HEK293 (cell line): ENCODE measurements around the gene CCND1.

Experiments used
- CTCF ChIA-PET: fragments of 350-600 bp; formaldehyde crosslinking; extraction: SDS; loops from one replicate; lab custom pipeline; 2021; ENCODE audit warnings: antibody characterized with exemption; lab: Yijun Ruan, JAX
- POLR2A ChIA-PET: fragments of 300-600 bp; formaldehyde crosslinking; extraction: SDS; loops from one replicate; lab custom pipeline; 2020; ENCODE audit warnings: antibody characterized with exemption, inconsistent platforms; lab: Yijun Ruan, JAX
- H3K27ac ChIP-seq: fragments of 200-500 bp; sonication (Bioruptor generic); 2 replicates; pipeline ENCODE4 v1.5.1; 2014; ENCODE audit warnings: low read depth, low read length, control low read depth, inconsistent platforms; ENCODE audit errors: extremely low read depth
- H3K36me3 ChIP-seq, 2 experiments: fragments of 200-500 bp in 1 of 2; sonication (Bioruptor generic) in 1 of 2; 1 replicate in 1 of 2; 2 replicates in 1 of 2; pipeline ENCODE4 v1.5.1; 2014 to 2017; ENCODE audit warnings: inconsistent platforms in 2 of 2, low read length in 2 of 2; ENCODE audit not compliant: control insufficient read depth in 2 of 2, insufficient read depth in 1 of 2
- H3K4me1 ChIP-seq: fragments of 200-500 bp; sonication (Bioruptor generic); 2 replicates; pipeline ENCODE4 v1.5.1; 2014; ENCODE audit warnings: mild to moderate bottlenecking, low read length, inconsistent platforms; ENCODE audit not compliant: control insufficient read depth, insufficient read depth
- H3K4me3 ChIP-seq: 2 replicates; pipeline ENCODE4 v1.5.1; 2011; ENCODE audit warnings: low read depth, mild to moderate bottlenecking, control low read depth, low read length, moderate library complexity
- H3K9me3 ChIP-seq: fragments of 200-500 bp; sonication (Bioruptor generic); 2 replicates; pipeline ENCODE4 v1.5.1; 2014; ENCODE audit warnings: low read depth, low read length, inconsistent platforms; ENCODE audit not compliant: control insufficient read depth, insufficient read depth
- GFI1B ChIP-seq: fragments of 450-650 bp; formaldehyde crosslinking; IDR thresholded peaks from 2 replicates; pipeline ENCODE4 v1.5.1; 2016; ENCODE audit warnings: missing biosample characterization, missing genetic modification characterization
- GLI2 ChIP-seq: fragments of 450-650 bp; formaldehyde crosslinking; IDR thresholded peaks from 2 replicates; pipeline ENCODE4; 2017; ENCODE audit warnings: missing biosample characterization, missing genetic modification characterization, low read depth, borderline replicate concordance
- HIC1 ChIP-seq: fragments of 450-650 bp; formaldehyde crosslinking; IDR thresholded peaks from 2 replicates; pipeline ENCODE4 v1.5.1; 2016; ENCODE audit warnings: missing biosample characterization, missing genetic modification characterization
- IKZF3 ChIP-seq: fragments of 450-650 bp; IDR thresholded peaks from 2 replicates; pipeline ENCODE4 v1.5.0; 2018; ENCODE audit warnings: missing biosample characterization, mild to moderate bottlenecking, missing genetic modification characterization, moderate library complexity
- KLF1 ChIP-seq: fragments of 450-650 bp; formaldehyde crosslinking; IDR thresholded peaks from 2 replicates; pipeline ENCODE4 v1.5.1; 2016; ENCODE audit warnings: missing biosample characterization, missing genetic modification characterization
- KLF10 ChIP-seq: fragments of 450-650 bp; IDR thresholded peaks from 2 replicates; pipeline ENCODE4 v1.5.1; 2018; ENCODE audit warnings: missing biosample characterization, mild to moderate bottlenecking, missing genetic modification characterization
- PRDM10 ChIP-seq: fragments of 450-650 bp; formaldehyde crosslinking; IDR thresholded peaks from 2 replicates; pipeline ENCODE4 v1.5.1; 2016; ENCODE audit warnings: missing biosample characterization, missing genetic modification characterization
- SP2 ChIP-seq: fragments of 450-650 bp; formaldehyde crosslinking; IDR thresholded peaks from 2 replicates; pipeline ENCODE4 v1.5.1; 2016; ENCODE audit warnings: missing biosample characterization, missing genetic modification characterization
- ZBTB17 ChIP-seq: fragments of 450-650 bp; formaldehyde crosslinking; IDR thresholded peaks from 2 replicates; pipeline ENCODE4 v1.5.1; 2016; ENCODE audit warnings: missing biosample characterization, missing genetic modification characterization
- ZBTB26 ChIP-seq: fragments of 450-650 bp; formaldehyde crosslinking; optimal IDR thresholded peaks from 2 replicates; pipeline ENCODE3; 2016; ENCODE audit warnings: missing biosample characterization, mild to moderate bottlenecking, missing genetic modification characterization
- ZBTB48 ChIP-seq: fragments of 450-650 bp; formaldehyde crosslinking; IDR thresholded peaks from 2 replicates; pipeline ENCODE4 v1.5.1; 2016; ENCODE audit warnings: missing biosample characterization, missing genetic modification characterization
- ZIC2 ChIP-seq: fragments of 450-650 bp; formaldehyde crosslinking; IDR thresholded peaks from 2 replicates; pipeline ENCODE4 v1.5.1; 2016; ENCODE audit warnings: missing biosample characterization, missing genetic modification characterization
- ZNF155 ChIP-seq: fragments of 450-650 bp; formaldehyde crosslinking; IDR thresholded peaks from 2 replicates; pipeline ENCODE4 v1.5.1; 2016; ENCODE audit warnings: missing biosample characterization, missing genetic modification characterization
- ZNF24 ChIP-seq: fragments of 450-650 bp; formaldehyde crosslinking; IDR thresholded peaks from 2 replicates; pipeline ENCODE4 v1.5.1; 2016; ENCODE audit warnings: missing biosample characterization, missing genetic modification characterization
- ZNF398 ChIP-seq: fragments of 450-650 bp; formaldehyde crosslinking; IDR thresholded peaks from 2 replicates; pipeline ENCODE4 v1.5.1; 2017; ENCODE audit warnings: missing biosample characterization, missing genetic modification characterization
- ZNF423 ChIP-seq: fragments of 450-650 bp; formaldehyde crosslinking; IDR thresholded peaks from 2 replicates; pipeline ENCODE4 v1.5.1; 2016; ENCODE audit warnings: missing biosample characterization, missing genetic modification characterization
- ZNF433 ChIP-seq: fragments of 450-650 bp; formaldehyde crosslinking; IDR thresholded peaks from 2 replicates; pipeline ENCODE4 v1.5.1; 2016; ENCODE audit warnings: missing biosample characterization, missing genetic modification characterization, low read depth
- ZNF513 ChIP-seq: fragments of 450-650 bp; IDR thresholded peaks from 2 replicates; pipeline ENCODE4 v1.5.1; 2018; ENCODE audit warnings: missing biosample characterization, missing genetic modification characterization
- ZNF514 ChIP-seq: fragments of 450-650 bp; formaldehyde crosslinking; IDR thresholded peaks from 2 replicates; pipeline ENCODE4 v1.5.1; 2016; ENCODE audit warnings: missing biosample characterization, missing genetic modification characterization
- ZNF600 ChIP-seq: fragments of 450-650 bp; formaldehyde crosslinking; IDR thresholded peaks from 2 replicates; pipeline ENCODE4 v1.5.1; 2016; ENCODE audit warnings: missing biosample characterization, missing genetic modification characterization
- ZNF610 ChIP-seq: fragments of 450-650 bp; formaldehyde crosslinking; IDR thresholded peaks from 2 replicates; pipeline ENCODE4 v1.5.1; 2016; ENCODE audit warnings: missing biosample characterization, missing genetic modification characterization, borderline replicate concordance
- ZNF664 ChIP-seq: fragments of 450-650 bp; formaldehyde crosslinking; IDR thresholded peaks from 2 replicates; pipeline ENCODE4 v1.5.1; 2016; ENCODE audit warnings: missing biosample characterization, missing genetic modification characterization
- ZNF677 ChIP-seq: fragments of 450-650 bp; IDR thresholded peaks from 2 replicates; pipeline ENCODE4 v1.5.0; 2018; ENCODE audit warnings: missing biosample characterization, mild to moderate bottlenecking, missing genetic modification characterization, moderate library complexity
- ZNF692 ChIP-seq: fragments of 450-650 bp; formaldehyde crosslinking; IDR thresholded peaks from 2 replicates; pipeline ENCODE4 v1.5.1; 2016; ENCODE audit warnings: missing biosample characterization, missing genetic modification characterization
- ZNF785 ChIP-seq: fragments of 450-650 bp; formaldehyde crosslinking; IDR thresholded peaks from 2 replicates; pipeline ENCODE4 v1.5.1; 2016; ENCODE audit warnings: missing biosample characterization, missing genetic modification characterization

CCND1 gene

GRCh38 chr11:69638941-69639681, 1.8 kb upstream of the CCND1 start:
- CTCF ChIA-PET, result interaction anchor here (0.7 to 1.5 kb wide), 3 partner anchors 11 to 538 kb away, joined by 3 to 5 read pairs (median 4); no protein-coding TSS in a partner anchor
- Histone ChIP-seq H3K9me3 (no peaks in the 10 kb centered on the region), H3K4me3 (peak overlapping the region; percentile 46), H3K4me1 (peaks cover 3% of the 10 kb centered on the region; the same call in 1 of the 2 replicates), H3K27ac (no peak overlapping the region; the same call in 1 of the 2 replicates), H3K36me3 (peaks cover 0 to 7% of the 10 kb centered on the region in 2 experiments; a peak in 1 of 3 replicates)
- POLR2A ChIA-PET, result interaction anchor here (0.5 to 1.6 kb wide), 11 partner anchors 11 to 591 kb away, joined by 3 to 16 read pairs (median 5); partner anchors contain the start of gene LTO1
- no peak for TF ChIP-seq ZNF677
- TF ChIP-seq ZNF24 (tag by site-specific recombination), result no peak
- peak; percentile 66 for TF ChIP-seq ZBTB48 (tag by site-specific recombination)
- peak; percentile 66; the same call in 1 of the 2 replicates for TF ChIP-seq ZNF600
- no peak for TF ChIP-seq ZNF514 (tag by site-specific recombination)
- TF ChIP-seq HIC1 (tag by site-specific recombination), result 0 out of 2 replicates have a peak, but pooled peaks have one; percentile 37
- TF ChIP-seq PRDM10, result peak; percentile 92
- 0 out of 2 replicates have a peak, but pooled peaks have one; percentile 34 for TF ChIP-seq KLF10 (tag by site-specific recombination)
- TF ChIP-seq ZNF785 (tag by site-specific recombination), result no peak
- TF ChIP-seq ZBTB17, result peak; percentile 41; the same call in 1 of the 2 replicates
- TF ChIP-seq ZNF692 (tag by site-specific recombination), result peak; percentile 63; the same call in 1 of the 2 replicates
- no peak for TF ChIP-seq ZNF433 (tag by site-specific recombination)
- TF ChIP-seq ZNF513 (tag by site-specific recombination), result no peak
- TF ChIP-seq ZNF664 (tag by site-specific recombination), result no peak
- TF ChIP-seq ZNF423 (tag by site-specific recombination), result 0 out of 2 replicates have a peak, but pooled peaks have one; percentile 30
- peak; percentile 45; the same call in 1 of the 2 replicates for TF ChIP-seq ZNF398
- TF ChIP-seq SP2, result peak; percentile 59
- TF ChIP-seq ZNF155 (tag by site-specific recombination), result no peak
- TF ChIP-seq GLI2 (tag by site-specific recombination), result no peak
- TF ChIP-seq ZIC2 (tag by site-specific recombination), result peak; percentile 39; the same call in 1 of the 2 replicates
- no peak for TF ChIP-seq GFI1B
- TF ChIP-seq KLF1, result peak; percentile 49; the same call in 1 of the 2 replicates
- peak; percentile 57 for TF ChIP-seq ZBTB26 (tag by site-specific recombination)
- TF ChIP-seq IKZF3 (tag by site-specific recombination), result peak; percentile 44; the same call in 1 of the 2 replicates
- no peak for TF ChIP-seq ZNF610
